ENCODE data around the gene SNTA1. TPM values are rescaled to one million over a fixed set of nuclear protein-coding genes. Genes with fewer than 3 reads are reported as not detected.

The SNTA1 gene
- total and polyA plus RNA-seq, 2 of the 13 experiments (the other 11 are each of a cell fraction or from before 2014, with no cell fraction given): 16.4 to 18.3 TPM

GRCh38 chr20:33401184-33401920, 42.2 kb downstream of the SNTA1 start, which contains the start of gene CDK5RAP1 (continued):
- TF ChIP-seq DNMT3B (CRISPR knock-in tag; conservative IDR thresholded peaks at IDR 0.05): peak; percentile 81; the same call in 1 of the 2 replicates
- TF ChIP-seq ASH2L (IDR thresholded peaks at IDR 0.05; ENCODE audit: insufficient read length, low read depth, low read length): peak; percentile 100
- peak; percentile 30; the same call in 1 of the 2 replicates for TF ChIP-seq SUZ12 (IDR thresholded peaks at IDR 0.05; ENCODE audit: low read depth, low read length)
- peak; percentile 93; the same call in 1 of the 2 replicates for TF ChIP-seq ZNF766 (CRISPR knock-in tag; IDR thresholded peaks at IDR 0.05; ENCODE audit: borderline replicate concordance)
- TF ChIP-seq, protein P1, sequence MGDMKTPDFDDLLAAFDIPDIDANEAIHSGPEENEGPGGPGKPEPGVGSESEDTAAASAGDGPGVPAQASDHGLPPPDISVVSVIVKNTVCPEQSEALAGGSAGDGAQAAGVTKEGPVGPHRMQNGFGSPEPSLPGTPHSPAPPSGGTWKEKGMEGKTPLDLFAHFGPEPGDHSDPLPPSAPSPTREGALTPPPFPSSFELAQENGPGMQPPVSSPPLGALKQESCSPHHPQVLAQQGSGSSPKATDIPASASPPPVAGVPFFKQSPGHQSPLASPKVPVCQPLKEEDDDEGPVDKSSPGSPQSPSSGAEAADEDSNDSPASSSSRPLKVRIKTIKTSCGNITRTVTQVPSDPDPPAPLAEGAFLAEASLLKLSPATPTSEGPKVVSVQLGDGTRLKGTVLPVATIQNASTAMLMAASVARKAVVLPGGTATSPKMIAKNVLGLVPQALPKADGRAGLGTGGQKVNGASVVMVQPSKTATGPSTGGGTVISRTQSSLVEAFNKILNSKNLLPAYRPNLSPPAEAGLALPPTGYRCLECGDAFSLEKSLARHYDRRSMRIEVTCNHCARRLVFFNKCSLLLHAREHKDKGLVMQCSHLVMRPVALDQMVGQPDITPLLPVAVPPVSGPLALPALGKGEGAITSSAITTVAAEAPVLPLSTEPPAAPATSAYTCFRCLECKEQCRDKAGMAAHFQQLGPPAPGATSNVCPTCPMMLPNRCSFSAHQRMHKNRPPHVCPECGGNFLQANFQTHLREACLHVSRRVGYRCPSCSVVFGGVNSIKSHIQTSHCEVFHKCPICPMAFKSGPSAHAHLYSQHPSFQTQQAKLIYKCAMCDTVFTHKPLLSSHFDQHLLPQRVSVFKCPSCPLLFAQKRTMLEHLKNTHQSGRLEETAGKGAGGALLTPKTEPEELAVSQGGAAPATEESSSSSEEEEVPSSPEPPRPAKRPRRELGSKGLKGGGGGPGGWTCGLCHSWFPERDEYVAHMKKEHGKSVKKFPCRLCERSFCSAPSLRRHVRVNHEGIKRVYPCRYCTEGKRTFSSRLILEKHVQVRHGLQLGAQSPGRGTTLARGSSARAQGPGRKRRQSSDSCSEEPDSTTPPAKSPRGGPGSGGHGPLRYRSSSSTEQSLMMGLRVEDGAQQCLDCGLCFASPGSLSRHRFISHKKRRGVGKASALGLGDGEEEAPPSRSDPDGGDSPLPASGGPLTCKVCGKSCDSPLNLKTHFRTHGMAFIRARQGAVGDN (CRISPR knock-in tag; IDR thresholded peaks at IDR 0.05): peak; percentile 98
- peak; percentile 92; the same call in 1 of the 2 replicates for TF ChIP-seq ZNF773 (CRISPR knock-in tag; IDR thresholded peaks at IDR 0.05; ENCODE audit: borderline replicate concordance)
- TF ChIP-seq ZNF460 (CRISPR knock-in tag; IDR thresholded peaks at IDR 0.05; ENCODE audit: borderline replicate concordance): peak; percentile 83; the same call in 1 of the 2 replicates
- TF ChIP-seq NFIC (IDR thresholded peaks at IDR 0.05; ENCODE audit: low read length): peak; percentile 78; the same call in 1 of the 2 replicates
- no peak for TF ChIP-seq MLLT10 (CRISPR knock-in tag; IDR thresholded peaks at IDR 0.05)
- peak; percentile 98 for TF ChIP-seq ATF7-NPFF (CRISPR knock-in tag; IDR thresholded peaks at IDR 0.05; ENCODE audit: low read depth)
- no peak for TF ChIP-seq ZNF432 (CRISPR knock-in tag; IDR thresholded peaks at IDR 0.05; ENCODE audit: borderline replicate concordance)
- TF ChIP-seq ZNF850 (CRISPR knock-in tag; conservative IDR thresholded peaks at IDR 0.05): peak; percentile 66; the same call in 1 of the 2 replicates
- peak; percentile 83 for TF ChIP-seq XBP1 (CRISPR knock-in tag; IDR thresholded peaks at IDR 0.05)
- TF ChIP-seq POLR2A (IDR thresholded peaks at IDR 0.05; ENCODE audit: insufficient read depth in 1 of 2, low read depth in 2 of 2, low read length in 2 of 2): peak; percentile 91 to 97
- TF ChIP-seq ZNF124 (CRISPR knock-in tag; IDR thresholded peaks at IDR 0.05): peak; percentile 99
- TF ChIP-seq ZBTB46 (CRISPR knock-in tag; IDR thresholded peaks at IDR 0.05; ENCODE audit: borderline replicate concordance): no peak; the same call in 1 of the 2 replicates
- no peak for TF ChIP-seq ZNF20 (CRISPR knock-in tag; IDR thresholded peaks at IDR 0.05)
- TF ChIP-seq BCL6 (CRISPR knock-in tag; IDR thresholded peaks at IDR 0.05): peak; percentile 80
- TF ChIP-seq MBD4 (IDR thresholded peaks at IDR 0.05; ENCODE audit: borderline replicate concordance, low read length): no peak
- no peak for TF ChIP-seq ZFP36 (IDR thresholded peaks at IDR 0.05; ENCODE audit: borderline replicate concordance, low read depth, low read length, partially characterized antibody)
- TF ChIP-seq RARA (CRISPR knock-in tag; IDR thresholded peaks at IDR 0.05): peak; percentile 86
